ENCODE data around the gene GOLGA6L7.
"Not testable (repeated sequence)": the region's sequence is repeated elsewhere in the genome, so short reads cannot be mapped to it uniquely, and the experiment has no call there.

GRCh38 chr15:28848521-28848920 lies at the start of gene GOLGA6L7:
- TF ChIP-seq CTCF, POLR2AphosphoS5, EP300, POLR2A (IDR thresholded peaks at IDR 0.05): not testable (repeated sequence)
